H9 (cell line): Measurements from ENCODE around the gene NXPH1. TPM values are rescaled to one million over a fixed set of nuclear protein-coding genes. Genes with fewer than 3 reads are reported as not detected.

ENCODE experiments used
- DNase-seq: peaks from one replicate; pipeline ENCODE4 v3.0.0-alpha.2; 2017
- H2AFZ ChIP-seq: one replicate; pipeline ENCODE4 v1.6.1; 2013; ENCODE audit warnings: mild to moderate bottlenecking, low read length, control low read depth, moderate library complexity
- H2AK5ac ChIP-seq: 2 replicates; pipeline ENCODE4 v1.6.1; 2013; ENCODE audit warnings: low read length, control low read depth, mixed read lengths; ENCODE audit not compliant: insufficient read length
- H2BK120ac ChIP-seq: one replicate; pipeline ENCODE4 v1.6.1; 2013; ENCODE audit warnings: low read depth, mild to moderate bottlenecking, low read length, control low read depth, inconsistent platforms; ENCODE audit not compliant: poor library complexity, severe bottlenecking
- H2BK12ac ChIP-seq: 2 replicates; pipeline ENCODE4 v1.6.1; 2013; ENCODE audit warnings: low read length, control low read depth, mixed read lengths, low read depth; ENCODE audit not compliant: insufficient read length
- H2BK15ac ChIP-seq: 2 replicates; pipeline ENCODE4 v1.6.1; 2013; ENCODE audit warnings: low read depth, low read length, control low read depth
- H2BK20ac ChIP-seq: one replicate; pipeline ENCODE4 v1.6.1; 2013; ENCODE audit warnings: low read depth, mild to moderate bottlenecking, low read length, control low read depth, inconsistent platforms; ENCODE audit not compliant: poor library complexity, severe bottlenecking
- H2BK5ac ChIP-seq: 2 replicates; pipeline ENCODE4 v1.6.1; 2013; ENCODE audit warnings: low read length, control low read depth, mixed read lengths; ENCODE audit not compliant: insufficient read length
- H3K14ac ChIP-seq: 2 replicates; pipeline ENCODE4 v1.6.1; 2013; ENCODE audit warnings: low read length, control low read depth; ENCODE audit not compliant: insufficient read depth
- H3K18ac ChIP-seq: 2 replicates; pipeline ENCODE4 v1.6.1; 2013; ENCODE audit warnings: low read depth, mild to moderate bottlenecking, mixed read lengths, low read length, control low read depth; ENCODE audit not compliant: insufficient read length
- H3K23ac ChIP-seq: 2 replicates; pipeline ENCODE4 v1.6.1; 2013; ENCODE audit warnings: low read length, control low read depth, mixed read lengths, low read depth; ENCODE audit not compliant: insufficient read length
- H3K23me2 ChIP-seq: 2 replicates; pipeline ENCODE4 v1.6.1; 2013; ENCODE audit warnings: low read depth, mild to moderate bottlenecking, mixed read lengths, low read length, control low read depth; ENCODE audit not compliant: insufficient read length, poor library complexity, severe bottlenecking
- H3K27ac ChIP-seq: 2 replicates; pipeline ENCODE4 v1.5.1; 2013; ENCODE audit warnings: low read length, control low read depth, mixed read lengths, low read depth; ENCODE audit not compliant: insufficient read length
- H3K27me3 ChIP-seq: 2 replicates; pipeline ENCODE4 v1.6.1; 2013; ENCODE audit warnings: low read length, control low read depth, inconsistent platforms; ENCODE audit not compliant: insufficient read depth
- H3K4ac ChIP-seq: 2 replicates; pipeline ENCODE4 v1.6.1; 2013; ENCODE audit warnings: low read depth, mild to moderate bottlenecking, control low read depth, inconsistent platforms, low read length, moderate library complexity
- H3K4me1 ChIP-seq: 2 replicates; pipeline ENCODE4 v1.6.1; 2013; ENCODE audit warnings: low read length, control low read depth, inconsistent platforms; ENCODE audit not compliant: insufficient read depth
- H3K4me2 ChIP-seq: 2 replicates; pipeline ENCODE4 v1.6.1; 2013; ENCODE audit warnings: low read length, control low read depth, mixed read lengths; ENCODE audit not compliant: insufficient read length, insufficient read depth
- H3K56ac ChIP-seq: 2 replicates; pipeline ENCODE4 v1.6.1; 2013; ENCODE audit warnings: low read depth, mild to moderate bottlenecking, mixed read lengths, low read length, control low read depth; ENCODE audit not compliant: insufficient read length
- H3K79me1 ChIP-seq: 2 replicates; pipeline ENCODE4 v1.6.1; 2013; ENCODE audit warnings: low read depth, mild to moderate bottlenecking, moderate library complexity, low read length, control low read depth, inconsistent platforms; ENCODE audit not compliant: insufficient read depth, poor library complexity, severe bottlenecking
- H3K79me2 ChIP-seq: 2 replicates; pipeline ENCODE4 v1.6.1; 2013; ENCODE audit warnings: low read length, control low read depth, inconsistent platforms; ENCODE audit not compliant: insufficient read depth
- H3K9ac ChIP-seq: 2 replicates; pipeline ENCODE4 v1.6.1; 2013; ENCODE audit warnings: low read length, control low read depth, mixed read lengths; ENCODE audit not compliant: insufficient read length; ENCODE audit errors: extremely low read depth
- H3K9me3 ChIP-seq: one replicate; pipeline ENCODE4 v1.6.1; 2013; ENCODE audit warnings: low read depth, low read length, inconsistent platforms; ENCODE audit not compliant: control insufficient read depth
- H3T11ph ChIP-seq: one replicate; pipeline ENCODE4 v1.6.1; 2013; ENCODE audit warnings: mild to moderate bottlenecking, low read length, control low read depth, inconsistent platforms
- H4K20me1 ChIP-seq: one replicate; pipeline ENCODE4 v1.6.1; 2013; ENCODE audit not compliant: control insufficient read depth, insufficient read length, insufficient read depth
- H4K5ac ChIP-seq: 2 replicates; pipeline ENCODE4 v1.6.1; 2013; ENCODE audit warnings: low read depth, mild to moderate bottlenecking, mixed read lengths, low read length, control low read depth; ENCODE audit not compliant: insufficient read length
- H4K8ac ChIP-seq: replicated peaks from 2 replicates; pipeline ENCODE4 v1.6.1; 2013; ENCODE audit warnings: low read length, control low read depth, mixed read lengths, low read depth; ENCODE audit not compliant: insufficient read length
- H4K91ac ChIP-seq: 2 replicates; pipeline ENCODE4 v1.6.1; 2013; ENCODE audit warnings: low read depth, mild to moderate bottlenecking, moderate library complexity, mixed read lengths, low read length, control low read depth; ENCODE audit not compliant: insufficient read length
- H3K27ac Mint-ChIP-seq, 3 experiments: 2 replicates in 2 of 3; 3 replicates in 1 of 3; pipeline ENCODE4 v1.8.0; 2020 to 2021; ENCODE audit warnings: mixed read lengths in 3 of 3, mild to moderate bottlenecking in 1 of 3, moderate library complexity in 1 of 3
- H3K27me3 Mint-ChIP-seq: 2 replicates; pipeline ENCODE4 v1.8.0; 2021; ENCODE audit warnings: low read depth, mild to moderate bottlenecking, moderate library complexity, mixed read lengths
- H3K36me3 Mint-ChIP-seq, 3 experiments: 2 replicates in 2 of 3; 3 replicates in 1 of 3; pipeline ENCODE4 v1.8.0; 2020 to 2021; ENCODE audit warnings: low read depth in 3 of 3, mixed read lengths in 3 of 3; ENCODE audit not compliant: insufficient read depth in 1 of 3
- H3K4me1 Mint-ChIP-seq, 2 experiments: 2 replicates each; pipeline ENCODE4 v1.8.0; 2020; ENCODE audit warnings: mixed read lengths in 2 of 2
- H3K4me3 Mint-ChIP-seq, 2 experiments: 2 replicates in 1 of 2; 3 replicates in 1 of 2; pipeline ENCODE4 v1.8.0; 2020 to 2021; ENCODE audit warnings: mild to moderate bottlenecking in 2 of 2, mixed read lengths in 2 of 2, moderate library complexity in 1 of 2
- H3K9me3 Mint-ChIP-seq, 2 experiments: 2 replicates in 1 of 2; 3 replicates in 1 of 2; pipeline ENCODE4 v1.8.0; 2020; ENCODE audit warnings: mild to moderate bottlenecking in 2 of 2, mixed read lengths in 2 of 2, moderate library complexity in 1 of 2
- WGBS: extraction: QIAGEN DNeasy Blood & Tissue Kit; methylation state at CpG from one replicate; pipeline ENCODE4 v1.1.7; 2013; ENCODE audit warnings: missing lambda C conversion rate, low lambda C conversion rate, mixed read lengths; ENCODE audit not compliant: insufficient read length; ENCODE audit errors: extremely low coverage; 5-methylcytosine and 5-hydroxymethylcytosine counted together
- total RNA-seq: library from RNA; stranded (reverse); gene quantifications from 2 replicates; pipeline ENCODE4 v1.2.1, GENCODE V29; 2021
- TF ChIP-seq, protein P1 (sequence below): fragments of 200-600 bp; sonication (generic); conservative IDR thresholded peaks from 3 replicates; pipeline ENCODE4 v1.8.0; 2021; ENCODE audit warnings: antibody characterized with exemption, mild to moderate bottlenecking

NXPH1 gene
- total RNA-seq, 1 experiment from 2014 or later: 0.15 TPM

- Mint-ChIP-seq H3K4me3 (no peak overlapping the region), H3K27ac (no peak overlapping the region), H3K4me1 (peaks cover 10 to 13% of the 10 kb centered on the region in 2 experiments), H3K36me3 (no peaks in the 10 kb centered on the region), H3K9me3 (no peaks in the 10 kb centered on the region), H3K27me3 (no peaks in the 10 kb centered on the region)
- no peak overlapping the region for H3K27ac ChIP-seq
- H3T11ph ChIP-seq: no peak overlapping the region
- no peak overlapping the region for H2BK15ac ChIP-seq
- no peak overlapping the region for H3K4ac ChIP-seq
- no peak overlapping the region for H4K5ac ChIP-seq
- TF ChIP-seq, protein P1, sequence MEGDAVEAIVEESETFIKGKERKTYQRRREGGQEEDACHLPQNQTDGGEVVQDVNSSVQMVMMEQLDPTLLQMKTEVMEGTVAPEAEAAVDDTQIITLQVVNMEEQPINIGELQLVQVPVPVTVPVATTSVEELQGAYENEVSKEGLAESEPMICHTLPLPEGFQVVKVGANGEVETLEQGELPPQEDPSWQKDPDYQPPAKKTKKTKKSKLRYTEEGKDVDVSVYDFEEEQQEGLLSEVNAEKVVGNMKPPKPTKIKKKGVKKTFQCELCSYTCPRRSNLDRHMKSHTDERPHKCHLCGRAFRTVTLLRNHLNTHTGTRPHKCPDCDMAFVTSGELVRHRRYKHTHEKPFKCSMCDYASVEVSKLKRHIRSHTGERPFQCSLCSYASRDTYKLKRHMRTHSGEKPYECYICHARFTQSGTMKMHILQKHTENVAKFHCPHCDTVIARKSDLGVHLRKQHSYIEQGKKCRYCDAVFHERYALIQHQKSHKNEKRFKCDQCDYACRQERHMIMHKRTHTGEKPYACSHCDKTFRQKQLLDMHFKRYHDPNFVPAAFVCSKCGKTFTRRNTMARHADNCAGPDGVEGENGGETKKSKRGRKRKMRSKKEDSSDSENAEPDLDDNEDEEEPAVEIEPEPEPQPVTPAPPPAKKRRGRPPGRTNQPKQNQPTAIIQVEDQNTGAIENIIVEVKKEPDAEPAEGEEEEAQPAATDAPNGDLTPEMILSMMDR: no peak
- no peak overlapping the region for H3K9ac ChIP-seq
- H2BK20ac ChIP-seq: no peak overlapping the region
- H3K23me2 ChIP-seq: no peaks in the 10 kb centered on the region
- no peak overlapping the region for H3K18ac ChIP-seq
- H3K23ac ChIP-seq: no peak overlapping the region
- no peak overlapping the region for H4K8ac ChIP-seq
- no peaks in the 10 kb centered on the region for H3K79me2 ChIP-seq
- no peak overlapping the region for H3K14ac ChIP-seq
- no peaks in the 10 kb centered on the region for H3K27me3 ChIP-seq
- H2BK120ac ChIP-seq: no peak overlapping the region
- H4K20me1 ChIP-seq: no peaks in the 10 kb centered on the region
- no peaks in the 10 kb centered on the region for H3K79me1 ChIP-seq
- H3K9me3 ChIP-seq: no peaks in the 10 kb centered on the region
- no CpG with 5 or more reads among the region's 3 CpGs for WGBS
- no peak for DNase-seq
- no peak overlapping the region for H2BK12ac ChIP-seq
- H2AK5ac ChIP-seq: no peak overlapping the region
- H3K4me2 ChIP-seq: no peak overlapping the region
- no peak overlapping the region for H3K56ac ChIP-seq
- H3K4me1 ChIP-seq: 0 out of 2 replicates have a peak, but pooled peaks cover 2% of the 10 kb centered on the region
- no peak overlapping the region for H2AFZ ChIP-seq
- no peak overlapping the region for H4K91ac ChIP-seq
- H2BK5ac ChIP-seq: no peak overlapping the region
Measured at GRCh38 chr7:8597565-8597964, 164.2 kb downstream of the NXPH1 start.
